HepG2 (cell line): ENCODE results near the gene FSD2. TPM values are rescaled to one million over a fixed set of nuclear protein-coding genes. Genes with fewer than 3 reads are reported as not detected.
A peak's percentile ranks its signal among the peaks of the same experiment; 100 is the strongest.

ENCODE experiments used
- ADNP ChIP-seq: sonication (generic); formaldehyde crosslinking; IDR thresholded peaks from 2 replicates; pipeline ENCODE4 v1.4.0; 2020; ENCODE audit warnings: missing genetic modification reagents
- BCLAF1 ChIP-seq: fragments of 450-650 bp; IDR thresholded peaks from 2 replicates; pipeline ENCODE4 v1.6.1; 2017; ENCODE audit warnings: mild to moderate bottlenecking
- KIAA2018 ChIP-seq: sonication (generic); formaldehyde crosslinking; IDR thresholded peaks from 2 replicates; pipeline ENCODE4 v1.5.0; 2020; ENCODE audit warnings: mild to moderate bottlenecking, missing genetic modification reagents, borderline replicate concordance
- MYNN ChIP-seq: sonication (generic); formaldehyde crosslinking; IDR thresholded peaks from 2 replicates; pipeline ENCODE4 v1.4.0; 2020; ENCODE audit warnings: mild to moderate bottlenecking, low read depth, missing genetic modification reagents
- NFKB2 ChIP-seq: sonication (generic); formaldehyde crosslinking; IDR thresholded peaks from 2 replicates; pipeline ENCODE4 v1.4.0; 2020; ENCODE audit warnings: missing genetic modification reagents, borderline replicate concordance
- NR0B2 ChIP-seq: sonication (generic); formaldehyde crosslinking; IDR thresholded peaks from 2 replicates; pipeline ENCODE4 v1.4.0; 2020; ENCODE audit warnings: mild to moderate bottlenecking, missing genetic modification reagents
- POLR2AphosphoS2 ChIP-seq: IDR thresholded peaks from 2 replicates; pipeline ENCODE4 v1.6.1; 2011; ENCODE audit warnings: low read depth, low read length, improper control_type of control experiment
- PPARG ChIP-seq: conservative IDR thresholded peaks from 2 replicates; pipeline ENCODE4 v1.6.1; 2016; ENCODE audit warnings: missing biosample characterization, missing genetic modification reagents
- polyA plus RNA-seq, 8 experiments: library from polyadenylated mRNA; depleted of rRNA in 3 of 8; stranded (reverse) in 7 of 8; unstranded in 1 of 8; fragments of >200 nt; fragmentation: Illumina TruSeq in 4 of 8; extraction: Trizol in 4 of 8; gene quantifications; 2 replicates each; pipeline versions ENCODE4 v1.2.1 to v1.2.3, GENCODE V29; 2011 to 2016; ENCODE audit warnings: low read depth in 4 of 8, missing spikeins in 1 of 8, mixed read lengths in 1 of 8; ENCODE audit not compliant: insufficient read depth in 1 of 8
- total RNA-seq, 5 experiments: library from RNA; depleted of rRNA; stranded (reverse); fragments of >200 nt; fragmentation: Illumina TruSeq; extraction: Trizol; gene quantifications; 2 replicates each; pipeline ENCODE4 v1.2.3, GENCODE V29; 2016; ENCODE audit warnings: low read depth in 1 of 5

Gene FSD2
- total and polyA plus RNA-seq, 2 of the 13 experiments (the other 11 are each of a cell fraction or from before 2014, with no cell fraction given) = not detected

- TF ChIP-seq NR0B2 (peak; percentile 67), POLR2AphosphoS2 (peak; percentile 52; the same call in 1 of the 2 replicates), PPARG (CRISPR knock-in tag) (0 out of 2 replicates have a peak, but pooled peaks have one; percentile 51), NFKB2 (CRISPR knock-in tag) (peak; percentile 81), BCLAF1 (no peak), KIAA2018 (CRISPR knock-in tag) (no peak), ADNP (CRISPR knock-in tag) (no peak), MYNN (CRISPR knock-in tag) (0 out of 2 replicates have a peak, but pooled peaks have one; percentile 39)
Observed at GRCh38 chr15:82749951-82750830, 55.7 kb downstream of the FSD2 start (continued).
